ENCODE measurements around the gene IZUMO1. TPM values are rescaled to one million over a fixed set of nuclear protein-coding genes. Genes with fewer than 3 reads are reported as not detected.

Gene IZUMO1
- total RNA-seq, 4 donors from 2014 or later = not detected

Small RNAs within 50 kb of the gene (small RNA-seq; reads per million reads assigned to genes)
- gene RNU6-317P = 0 reads per million in 4 donors

Other genes with a start within 250 kb of the IZUMO1 start
- gene LMTK3, start 235.1 kb downstream of the IZUMO1 start, total RNA-seq = 1 to 10 TPM in 2 of 4 donors, under 1 TPM in 1, not detected in 1; 0.68 to 2.4 (median 1.1) TPM
- under 1 TPM in 2 of 4 donors, not detected in 2; 0.32 to 0.41 TPM for gene SULT2B1, start 194.7 kb downstream of the IZUMO1 start, total RNA-seq
- not detected for gene SPACA4, start 140.2 kb downstream of the IZUMO1 start, total RNA-seq
- 100 to 1,000 TPM in 3 of 4 donors, 10 to 100 TPM in 1; 97.0 to 746 (median 203) TPM for gene FAM83E, start 131.8 kb downstream of the IZUMO1 start, total RNA-seq
- gene RPL18, start 127.7 kb downstream of the IZUMO1 start, total RNA-seq = 1,000 to 10,000 TPM; 1,394 to 2,260 (median 1,686) TPM
- gene SPHK2, start 127.4 kb downstream of the IZUMO1 start, total RNA-seq = 100 to 1,000 TPM in 1 of 4 donors, 10 to 100 TPM in 3; 41.8 to 185 (median 68.7) TPM
- 10 to 100 TPM in 3 of 4 donors, 1 to 10 TPM in 1; 8.7 to 13.8 (median 11.6) TPM for gene DBP, start 109.5 kb downstream of the IZUMO1 start, total RNA-seq
- 1 to 10 TPM in 2 of 4 donors, not detected in 2; 1.4 to 2.5 TPM for gene CA11, start 100.7 kb downstream of the IZUMO1 start, total RNA-seq
- 1 to 10 TPM in 1 of 4 donors, under 1 TPM in 1, not detected in 2; 0.41 to 1.1 TPM for gene NTN5, start 73.9 kb downstream of the IZUMO1 start, total RNA-seq
- gene FUT2, start 50.9 kb downstream of the IZUMO1 start, total RNA-seq = 10 to 100 TPM; 32.5 to 68.6 (median 55.1) TPM
- gene MAMSTR, start 27.2 kb downstream of the IZUMO1 start, total RNA-seq = 1 to 10 TPM in 2 of 4 donors, under 1 TPM in 1, not detected in 1; 0.55 to 2.2 (median 1.6) TPM
- gene RASIP1, start 6.3 kb downstream of the IZUMO1 start, total RNA-seq = 10 to 100 TPM in 2 of 4 donors, 1 to 10 TPM in 2; 3.0 to 11.1 (median 7.0) TPM
- gene FUT1, start 5.7 kb upstream of the IZUMO1 start, total RNA-seq = under 1 TPM; 0.27 to 1.00 (median 0.58) TPM
- not detected for gene FGF21, start 8.6 kb upstream of the IZUMO1 start, total RNA-seq
- gene BCAT2, start 64.1 kb upstream of the IZUMO1 start, total RNA-seq = 10 to 100 TPM; 32.4 to 51.5 (median 42.8) TPM
- gene HSD17B14, start 89.6 kb upstream of the IZUMO1 start, total RNA-seq = 10 to 100 TPM in 1 of 4 donors, 1 to 10 TPM in 3; 3.5 to 15.1 (median 5.4) TPM
- 10 to 100 TPM in 2 of 4 donors, 1 to 10 TPM in 2; 2.6 to 34.4 (median 10.3) TPM for gene PLEKHA4, start 121.7 kb upstream of the IZUMO1 start, total RNA-seq
- gene PPP1R15A, start 125.5 kb upstream of the IZUMO1 start, total RNA-seq = 100 to 1,000 TPM in 1 of 4 donors, 10 to 100 TPM in 3; 49.4 to 109 (median 69.5) TPM
- gene TULP2, start 151.8 kb upstream of the IZUMO1 start, total RNA-seq = not detected
- gene NUCB1, start 153.4 kb upstream of the IZUMO1 start, total RNA-seq = 100 to 1,000 TPM; 135 to 196 (median 174) TPM
- gene DHDH, start 186.8 kb upstream of the IZUMO1 start, total RNA-seq = 1 to 10 TPM in 2 of 4 donors, not detected in 2; 3.4 to 4.9 TPM
- 100 to 1,000 TPM in 2 of 4 donors, 10 to 100 TPM in 2; 74.5 to 152 (median 112) TPM for gene BAX, start 208.0 kb upstream of the IZUMO1 start, total RNA-seq
- 1,000 to 10,000 TPM; 3,057 to 3,935 (median 3,837) TPM for gene FTL, start 218.4 kb upstream of the IZUMO1 start, total RNA-seq
- 100 to 1,000 TPM in 1 of 4 donors, 10 to 100 TPM in 3; 31.8 to 107 (median 40.9) TPM for gene GYS1, start 246.4 kb upstream of the IZUMO1 start, total RNA-seq
- gene RUVBL2, start 247.0 kb upstream of the IZUMO1 start, total RNA-seq = 10 to 100 TPM; 48.6 to 66.9 (median 59.4) TPM